ENCODE measurements around the gene STK24.

STK24 gene

DNA sequence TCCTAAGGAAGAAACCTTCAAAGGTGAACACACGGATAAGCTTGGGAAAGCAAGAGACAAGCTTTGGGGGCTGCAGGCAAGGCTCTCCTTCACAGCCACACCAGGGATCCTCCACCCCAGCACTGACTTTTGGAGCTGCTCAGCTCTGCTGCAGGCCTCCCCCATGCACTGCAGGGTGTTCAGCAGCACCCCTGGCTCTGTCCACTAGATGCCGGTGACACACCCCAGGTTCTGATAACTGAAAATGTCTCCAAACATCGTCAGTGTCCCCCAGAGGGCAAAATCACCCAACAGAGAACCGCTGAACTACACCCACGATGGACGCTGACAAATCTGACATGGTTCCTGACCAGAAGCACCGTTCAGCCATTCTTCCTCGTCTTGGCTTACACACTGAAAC, 90.5 kb downstream of the STK24 start:
- no peak for ATAC-seq (replicated peaks)
- no peak overlapping the region for H3K27ac Mint-ChIP-seq
- peaks cover 73 to 97% of the 10 kb centered on the region in 2 donors for H3K4me1 Mint-ChIP-seq
- DNase-seq = no peak
- H3K27me3 Mint-ChIP-seq = no peaks in the 10 kb centered on the region
- H3K4me3 Mint-ChIP-seq = no peak overlapping the region
- peaks cover 26 to 49% of the 10 kb centered on the region in 2 donors for H3K36me3 Mint-ChIP-seq
- H3K9me3 Mint-ChIP-seq = no peaks in the 10 kb centered on the region

DNA sequence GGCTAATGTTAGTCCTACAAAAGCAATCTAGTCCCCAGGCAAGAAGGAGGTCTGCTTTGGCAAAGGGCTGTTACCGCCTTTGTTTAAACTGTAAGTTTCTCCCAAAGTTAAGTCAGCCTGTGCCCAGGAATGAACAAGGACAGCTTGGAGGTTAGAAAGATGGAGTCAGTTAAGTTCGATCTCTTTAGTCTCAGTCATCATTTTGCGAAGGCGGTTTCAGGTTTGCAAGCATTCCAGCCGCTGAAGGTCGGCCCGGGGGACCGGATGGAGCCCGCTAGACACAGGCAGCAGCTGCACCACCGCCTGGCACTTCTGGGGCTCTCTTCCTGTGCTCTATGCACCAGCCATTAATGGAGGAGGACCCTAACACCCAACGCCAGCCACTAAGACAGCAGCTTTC, 91.3 kb downstream of the STK24 start:
- Mint-ChIP-seq H3K9me3 (no peaks in the 10 kb centered on the region), H3K4me1 (peaks cover 73 to 97% of the 10 kb centered on the region in 2 donors), H3K36me3 (peaks cover 26 to 48% of the 10 kb centered on the region in 2 donors), H3K4me3 (no peak overlapping the region), H3K27ac (peak overlapping the region; percentile 84), H3K27me3 (no peaks in the 10 kb centered on the region)
- no peak for ATAC-seq (replicated peaks)
- no peak for DNase-seq

DNA sequence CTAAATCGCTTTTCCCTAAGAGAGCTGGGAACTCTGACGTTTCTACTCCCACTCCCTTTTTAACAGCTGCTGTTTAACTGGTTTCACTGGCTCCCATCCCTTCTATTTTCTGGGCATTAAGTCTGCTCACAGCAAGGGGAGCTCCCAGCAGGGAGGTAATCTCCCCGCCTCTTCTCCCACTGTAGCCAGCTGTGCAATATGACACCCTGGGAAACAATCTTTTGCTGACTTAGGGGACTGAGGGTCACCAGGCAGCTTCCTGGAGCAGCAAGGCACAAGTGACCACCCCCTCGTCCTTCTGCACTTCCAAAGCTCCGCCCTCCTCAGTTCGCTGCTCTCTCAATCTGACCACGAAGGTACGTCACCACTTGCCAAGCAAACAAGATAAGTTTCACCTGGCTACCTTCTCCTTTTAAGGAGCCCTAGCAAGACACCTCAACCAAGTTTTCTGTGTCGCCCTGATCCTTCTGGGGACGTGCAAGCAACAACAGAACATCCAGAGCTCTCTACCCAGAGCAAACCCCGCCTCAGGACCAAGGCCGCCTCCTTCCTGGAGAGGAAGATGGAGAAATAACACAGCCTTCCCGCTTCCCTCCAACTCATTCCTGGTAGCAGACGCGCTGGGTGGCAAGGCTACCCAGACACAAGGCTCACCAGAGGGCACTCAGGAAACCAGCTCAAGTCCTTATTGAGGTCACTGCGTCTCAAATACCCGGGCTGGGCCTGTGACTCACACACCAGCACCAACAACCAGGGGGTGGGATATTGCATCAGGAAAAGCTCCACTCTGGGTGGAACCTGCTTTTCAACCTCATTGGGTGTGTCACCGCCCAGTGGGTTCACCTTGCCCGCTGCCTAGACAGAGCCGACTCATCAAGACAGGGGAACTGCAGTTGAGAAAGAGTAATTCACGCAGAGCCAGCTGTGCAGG, 92.4 kb downstream of the STK24 start:
- Mint-ChIP-seq H3K27me3 (no peaks in the 10 kb centered on the region), H3K4me1 (peaks cover 72 to 91% of the 10 kb centered on the region in 2 donors), H3K36me3 (peaks cover 24 to 45% of the 10 kb centered on the region in 2 donors), H3K27ac (peak overlapping the region; percentile 33), H3K4me3 (peak overlapping the region; percentile 13 to 46), H3K9me3 (no peaks in the 10 kb centered on the region)
- ATAC-seq (replicated peaks) (peak; percentile 48 to 50), DNase-seq (no peak)

DNA sequence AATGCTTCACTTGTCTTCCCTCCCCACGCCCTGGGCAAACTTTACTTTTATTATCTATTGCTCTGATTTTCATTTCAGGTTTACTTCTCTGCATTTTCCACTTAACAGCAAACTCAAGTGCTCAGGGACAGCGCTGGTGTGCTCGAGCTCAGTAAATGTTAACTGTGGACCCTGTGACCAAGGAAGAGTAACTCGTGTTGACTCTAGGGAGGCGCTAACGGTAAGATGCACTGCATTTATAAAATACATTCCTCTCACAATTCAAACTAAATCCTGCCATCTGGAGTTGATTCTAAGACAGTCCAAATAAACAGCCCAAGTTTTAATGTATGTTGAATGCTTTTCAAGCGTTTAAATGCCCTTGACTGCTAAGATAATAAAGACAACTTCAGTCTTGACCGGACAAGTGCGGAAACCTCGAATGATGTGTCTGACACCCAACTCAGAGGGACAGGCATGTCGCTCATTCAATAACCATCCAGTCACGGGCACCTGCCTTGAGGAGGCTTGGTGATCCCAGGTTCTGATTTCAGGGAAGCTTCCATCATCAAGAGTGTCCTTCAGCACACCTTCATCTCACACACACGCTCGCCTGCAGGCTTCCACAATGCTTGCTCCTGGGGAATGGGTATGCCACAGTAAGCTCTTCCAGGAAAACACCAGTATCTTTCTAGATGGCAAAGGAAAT, 93.2 kb downstream of the STK24 start:
- no peak for ATAC-seq (replicated peaks)
- Mint-ChIP-seq H3K4me1 (peaks cover 69 to 91% of the 10 kb centered on the region in 2 donors), H3K4me3 (no peak overlapping the region), H3K9me3 (peaks cover 0 to 1% of the 10 kb centered on the region in 2 donors), H3K36me3 (peaks cover 31 to 43% of the 10 kb centered on the region in 2 donors), H3K27ac (peak overlapping the region; percentile 57), H3K27me3 (no peaks in the 10 kb centered on the region)
- no peak for DNase-seq

DNA sequence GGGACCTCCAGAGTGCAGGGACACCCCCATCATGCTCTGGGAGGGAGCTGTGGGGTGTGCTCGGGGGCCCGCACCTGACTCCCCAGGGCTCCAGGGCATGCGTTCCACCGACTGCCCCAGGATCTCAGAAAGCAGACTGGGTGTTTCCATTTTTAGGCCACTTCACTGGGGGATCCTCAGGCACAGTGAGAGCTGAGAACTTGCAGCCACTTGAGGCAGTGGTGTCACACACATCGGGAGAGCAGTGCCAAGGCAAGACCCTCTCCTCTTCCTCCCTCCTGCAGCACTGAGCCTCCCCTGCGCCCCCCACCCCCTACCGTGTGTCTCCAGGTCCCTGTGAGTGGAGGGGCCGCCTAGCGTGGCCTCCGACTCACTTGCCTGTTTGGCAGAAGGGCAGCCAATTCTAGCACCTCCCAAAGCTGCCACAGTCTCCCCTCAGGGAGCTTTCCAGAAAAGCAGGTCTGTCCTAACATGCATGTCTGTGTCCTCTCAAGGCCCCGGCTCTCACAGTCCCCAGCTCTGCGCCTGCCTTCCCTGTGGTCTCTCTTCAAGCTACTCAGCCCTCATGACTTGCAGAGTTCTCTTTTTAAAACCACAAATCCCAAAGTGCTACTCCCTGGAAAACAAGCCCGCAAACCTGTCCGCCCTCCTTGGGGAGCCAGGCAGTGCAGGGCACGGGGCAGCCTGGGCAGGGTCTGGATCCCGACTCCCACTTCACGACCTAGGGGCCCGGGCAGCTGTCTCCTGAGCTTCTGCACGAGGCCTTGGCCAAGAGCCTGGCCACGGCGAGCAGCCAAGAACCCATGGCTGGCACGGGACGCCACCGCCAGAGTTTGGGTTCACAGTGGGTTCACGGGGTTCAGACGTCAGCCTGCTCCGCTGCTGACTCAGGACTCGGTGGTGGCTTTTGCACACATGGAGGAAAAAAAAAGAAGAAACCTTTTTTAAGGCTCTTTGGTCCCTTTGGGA, 94.1 kb downstream of the STK24 start:
- Mint-ChIP-seq H3K36me3 (peaks cover 39 to 53% of the 10 kb centered on the region in 2 donors), H3K4me1 (peaks cover 70 to 91% of the 10 kb centered on the region in 2 donors), H3K27me3 (no peaks in the 10 kb centered on the region), H3K9me3 (peaks cover 0 to 3% of the 10 kb centered on the region in 2 donors), H3K4me3 (peak overlapping the region in 1 of 2 donors; percentile 16), H3K27ac (peak overlapping the region; percentile 14)
- no peak for DNase-seq
- peak; percentile 53 for ATAC-seq (replicated peaks)

DNA sequence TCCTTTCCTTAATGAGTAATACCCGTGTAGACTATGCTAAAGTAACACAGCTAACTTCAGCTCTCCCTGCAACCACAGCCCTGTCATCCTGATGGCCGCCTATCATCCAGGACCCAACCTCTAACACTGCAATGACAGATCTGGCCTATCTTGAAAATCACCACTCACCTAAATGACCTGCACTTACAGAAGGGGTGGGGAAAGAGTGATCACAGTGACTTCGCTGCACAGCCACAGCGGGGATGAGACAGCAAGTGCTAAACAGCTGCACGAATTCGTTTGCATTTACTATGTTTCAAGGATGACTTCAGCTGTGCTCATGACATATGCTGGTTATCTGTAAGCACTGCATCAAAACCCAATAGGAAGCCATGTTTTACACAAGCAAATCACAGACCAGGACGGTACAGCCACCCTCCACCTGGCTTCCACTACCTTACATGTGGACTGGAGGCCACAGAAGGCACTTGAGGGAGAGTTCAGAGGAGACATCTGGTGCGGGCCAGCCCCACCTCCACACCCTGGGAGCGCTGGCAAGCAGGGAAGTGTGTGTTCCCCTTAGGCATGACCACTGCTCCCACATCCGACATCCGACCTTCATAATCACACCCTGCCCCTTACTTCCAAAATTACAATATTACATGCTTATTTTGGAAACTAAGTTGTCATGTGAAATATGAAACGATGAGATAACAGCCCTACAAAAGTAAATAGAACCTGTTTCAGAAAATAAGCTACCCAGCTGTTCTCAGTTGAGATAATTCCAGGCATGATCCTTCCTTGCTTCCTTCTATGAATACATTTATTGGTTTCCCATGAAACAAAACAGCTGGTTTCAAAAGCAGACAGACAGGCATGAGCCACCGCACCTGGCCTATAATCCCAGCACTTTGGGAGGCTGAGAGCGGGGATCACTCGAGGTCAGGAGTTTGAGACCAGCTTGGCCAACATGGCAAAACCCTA, 95.7 kb downstream of the STK24 start:
- H3K4me3 Mint-ChIP-seq = no peak overlapping the region

DNA sequence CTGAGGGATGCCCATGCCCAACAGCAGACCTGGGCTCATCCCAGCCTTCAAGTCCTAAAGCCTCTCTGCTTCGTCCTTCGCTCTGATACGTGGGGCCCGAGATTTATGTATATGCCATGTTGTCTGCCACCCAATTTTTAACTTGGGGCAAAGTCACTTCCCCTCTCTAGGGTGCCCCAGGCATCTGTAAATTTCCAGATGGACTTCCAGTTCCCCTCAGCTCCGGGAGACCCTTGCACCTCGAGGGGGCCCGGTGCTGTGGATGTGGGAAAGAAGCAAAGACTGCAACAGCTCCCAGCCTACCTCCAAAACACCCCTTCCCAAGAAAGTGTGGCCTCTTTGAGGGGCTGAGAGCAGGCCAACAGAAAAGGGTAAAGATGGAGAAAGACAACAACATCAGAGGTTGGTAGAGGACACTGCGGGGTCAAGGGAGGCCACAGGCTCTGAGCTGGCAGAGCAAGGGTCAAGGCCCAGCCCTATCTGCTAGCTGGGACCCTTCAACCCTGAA, 97.4 kb downstream of the STK24 start:
- Mint-ChIP-seq H3K27me3 (no peaks in the 10 kb centered on the region), H3K36me3 (peaks cover 38 to 57% of the 10 kb centered on the region in 2 donors), H3K27ac (peak overlapping the region; percentile 38), H3K4me3 (no peak overlapping the region), H3K9me3 (peaks cover 0 to 3% of the 10 kb centered on the region in 2 donors), H3K4me1 (peaks cover 64 to 79% of the 10 kb centered on the region in 2 donors)
- no peak for DNase-seq
- no peak for ATAC-seq (replicated peaks)

More for the DNA sequence above, 95.7 kb downstream of the STK24 start:
- Mint-ChIP-seq H3K27ac (peak overlapping the region; percentile 21), H3K36me3 (peaks cover 42 to 58% of the 10 kb centered on the region in 2 donors), H3K9me3 (peaks cover 0 to 3% of the 10 kb centered on the region in 2 donors), H3K4me1 (peaks cover 71 to 91% of the 10 kb centered on the region in 2 donors), H3K27me3 (no peaks in the 10 kb centered on the region)
- DNase-seq = no peak
- ATAC-seq (replicated peaks) = no peak

DNA sequence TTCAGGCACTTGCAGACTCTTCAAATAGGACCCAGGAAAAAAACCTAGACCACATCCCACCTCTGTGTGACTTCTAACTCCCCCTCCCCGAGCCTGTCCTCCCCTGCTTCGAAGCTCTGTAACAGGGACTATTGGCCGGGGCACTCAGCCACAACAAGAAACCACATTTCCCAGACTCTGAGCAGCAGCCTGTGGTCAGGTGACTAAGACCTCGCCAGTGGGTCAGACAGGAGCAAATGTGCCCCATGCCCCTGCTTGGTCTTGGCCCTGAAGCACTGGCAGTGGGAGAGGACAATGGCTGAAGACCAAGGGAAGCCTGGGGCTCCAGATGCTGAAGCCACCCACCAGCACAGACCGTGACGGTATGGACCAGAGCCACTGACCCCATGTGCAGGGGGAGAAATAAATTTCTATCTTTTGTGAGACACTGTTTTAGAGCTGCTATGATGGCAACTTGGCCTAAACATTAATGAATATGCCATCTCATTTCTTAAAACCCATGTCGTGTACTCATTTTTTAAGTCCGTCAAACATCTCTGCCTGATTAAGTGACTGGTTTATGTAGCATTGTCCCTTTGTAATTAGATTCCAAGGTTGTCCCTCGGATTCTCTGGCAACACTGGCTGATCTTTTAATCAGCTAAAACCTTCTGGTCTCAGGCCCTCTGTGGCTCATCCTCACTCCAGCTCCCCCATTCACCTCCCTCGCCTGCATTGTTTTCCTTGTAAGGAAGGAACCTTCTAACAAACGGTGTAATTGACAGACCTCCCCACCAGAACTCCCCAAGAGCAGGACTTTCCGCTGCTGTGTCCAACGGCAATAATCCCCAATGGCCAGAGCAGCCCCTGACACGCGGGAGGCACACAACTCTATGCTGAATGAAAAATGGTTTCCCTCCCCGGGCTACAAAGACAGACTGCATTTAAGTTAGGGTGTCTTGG, 98.4 kb downstream of the STK24 start:
- peak overlapping the region; percentile 54 to 63 for H3K4me3 Mint-ChIP-seq
- H3K9me3 Mint-ChIP-seq = peaks cover 0 to 3% of the 10 kb centered on the region in 2 donors
- ATAC-seq (replicated peaks) (peak; percentile 49 to 50), DNase-seq (peak; percentile 41)
- H3K4me1 Mint-ChIP-seq = peaks cover 56 to 72% of the 10 kb centered on the region in 2 donors
- peak overlapping the region; percentile 92 for H3K27ac Mint-ChIP-seq
- H3K36me3 Mint-ChIP-seq = peaks cover 43 to 62% of the 10 kb centered on the region in 2 donors
- no peaks in the 10 kb centered on the region for H3K27me3 Mint-ChIP-seq

DNA sequence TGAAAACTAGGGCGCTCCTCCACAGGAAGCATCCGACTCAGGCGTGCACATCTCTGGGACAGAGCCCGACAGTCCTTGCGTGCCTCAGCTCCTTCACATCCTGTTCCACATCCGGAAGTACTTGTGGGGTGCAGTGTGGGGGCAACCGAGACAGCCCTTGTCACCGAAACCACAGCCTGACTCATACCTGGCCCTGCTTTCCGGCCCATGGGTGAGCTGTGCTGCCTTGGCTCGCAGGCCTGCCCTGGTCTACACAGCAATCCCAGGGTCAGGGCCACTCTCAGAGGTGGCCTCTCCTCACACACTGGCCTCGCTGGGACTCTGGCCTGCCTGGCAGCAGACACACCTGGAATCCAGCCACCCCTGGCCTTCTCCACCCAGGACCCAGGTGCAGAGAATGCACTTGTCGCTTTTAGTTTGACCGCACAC, 100.4 kb downstream of the STK24 start:
- peak; percentile 97 to 98 for ATAC-seq (replicated peaks)
- Mint-ChIP-seq H3K9me3 (peaks cover 0 to 3% of the 10 kb centered on the region in 2 donors), H3K4me1 (peaks cover 49 to 57% of the 10 kb centered on the region in 2 donors), H3K27ac (peak overlapping the region; percentile 95), H3K4me3 (peak overlapping the region; percentile 71 to 77), H3K27me3 (no peaks in the 10 kb centered on the region), H3K36me3 (peaks cover 52 to 70% of the 10 kb centered on the region in 2 donors)
- peak; percentile 84 for DNase-seq

DNA sequence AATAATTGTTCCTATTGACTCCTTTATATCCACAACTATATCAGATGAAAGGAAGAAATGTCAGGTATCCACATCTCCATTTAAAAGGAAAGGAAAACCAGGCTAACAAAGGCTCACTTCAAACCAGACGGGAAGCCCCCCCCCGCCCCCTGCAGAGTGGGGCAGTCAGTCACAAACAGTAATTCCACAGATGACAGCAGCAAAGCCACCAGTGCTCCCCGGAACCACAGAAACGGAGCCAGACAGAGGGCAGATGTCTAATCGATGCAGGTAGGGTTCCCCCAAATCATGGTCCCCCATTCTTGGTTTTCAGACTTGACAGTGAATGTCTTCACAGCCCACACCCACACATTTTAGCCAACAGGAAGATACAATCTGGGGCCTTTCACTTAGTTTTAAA, 100.8 kb downstream of the STK24 start:
- ATAC-seq (replicated peaks) = peak; percentile 49 to 51
- peaks cover 0 to 3% of the 10 kb centered on the region in 2 donors for H3K9me3 Mint-ChIP-seq
- H3K4me3 Mint-ChIP-seq = peak overlapping the region; percentile 71 to 77
- H3K27me3 Mint-ChIP-seq = no peaks in the 10 kb centered on the region
- H3K36me3 Mint-ChIP-seq = peaks cover 53 to 72% of the 10 kb centered on the region in 2 donors
- no peak for DNase-seq
- H3K27ac Mint-ChIP-seq = peak overlapping the region; percentile 95
- peaks cover 48 to 53% of the 10 kb centered on the region in 2 donors for H3K4me1 Mint-ChIP-seq

DNA sequence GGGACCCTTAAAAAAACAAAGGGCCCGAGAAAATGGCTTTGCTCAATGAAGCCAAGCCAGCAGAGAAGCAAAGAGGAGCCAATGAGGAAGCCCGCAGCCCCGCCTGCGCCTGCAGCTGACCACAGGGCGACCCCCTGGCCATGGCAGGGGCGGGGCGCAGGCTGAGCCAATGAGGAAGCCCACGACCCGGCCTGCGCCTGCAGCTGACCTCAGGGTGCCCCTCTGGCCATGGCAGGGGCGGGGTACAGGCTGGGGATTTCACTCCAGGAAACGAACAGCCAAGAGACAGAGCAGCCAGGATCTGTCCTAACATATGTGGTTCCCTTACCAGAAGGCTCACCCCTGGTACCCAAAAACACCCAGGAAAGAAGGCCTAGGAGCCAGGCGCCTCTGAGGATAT, 101.4 kb downstream of the STK24 start:
- peaks cover 53 to 71% of the 10 kb centered on the region in 2 donors for H3K36me3 Mint-ChIP-seq
- H3K27ac Mint-ChIP-seq = no peak overlapping the region
- ATAC-seq (replicated peaks) (no peak), DNase-seq (no peak)
- peaks cover 0 to 3% of the 10 kb centered on the region in 2 donors for H3K9me3 Mint-ChIP-seq
- no peaks in the 10 kb centered on the region for H3K27me3 Mint-ChIP-seq
- peaks cover 43 to 48% of the 10 kb centered on the region in 2 donors for H3K4me1 Mint-ChIP-seq
- H3K4me3 Mint-ChIP-seq = no peak overlapping the region

DNA sequence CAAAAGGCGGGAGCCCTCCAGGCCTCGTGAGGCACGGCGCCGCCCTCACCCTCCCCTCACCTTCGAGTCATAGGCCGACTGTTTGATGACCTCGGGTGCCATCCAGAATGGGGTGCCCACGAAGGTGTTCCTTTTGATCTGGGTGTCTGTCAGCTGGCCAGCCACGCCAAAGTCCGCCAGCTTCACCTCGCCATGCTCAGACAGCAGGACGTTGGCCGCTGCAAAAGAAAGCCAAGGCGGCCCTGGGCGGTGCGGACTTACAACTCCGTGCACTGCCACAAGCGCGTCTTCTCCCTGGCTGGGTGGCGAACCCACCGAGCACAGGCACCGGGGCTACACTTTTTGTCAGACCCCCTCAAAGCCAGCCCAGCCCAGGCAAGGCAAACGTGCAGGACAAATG, 102.1 kb downstream of the STK24 start:
- Mint-ChIP-seq H3K9me3 (peaks cover 0 to 3% of the 10 kb centered on the region in 2 donors), H3K4me1 (peaks cover 41 to 45% of the 10 kb centered on the region in 2 donors), H3K36me3 (peaks cover 53 to 71% of the 10 kb centered on the region in 2 donors), H3K27ac (no peak overlapping the region), H3K27me3 (no peaks in the 10 kb centered on the region), H3K4me3 (no peak overlapping the region)
- ATAC-seq (replicated peaks) = no peak
- DNase-seq = no peak
